Ascending aorta (tissue), 2 donors: ENCODE data around the gene MAPK8IP3. TPM values are rescaled to one million over a fixed set of nuclear protein-coding genes. Genes with fewer than 3 reads are reported as not detected.

ENCODE experiments used
- DNase-seq, 2 donors: peaks; one replicate each; pipeline ENCODE4 v3.0.0-alpha.2; 2019; ENCODE audit warnings: low spot score in 2 of 2
- H3K27ac ChIP-seq, 2 donors: fragments of 200-600 bp; sonication (generic); one replicate each; pipeline ENCODE4 v1.5.1; 2016 to 2017; ENCODE audit warnings: mild to moderate bottlenecking in 1 of 2
- H3K27me3 ChIP-seq: fragments of 200-600 bp; sonication (generic); one replicate; pipeline ENCODE4 v1.5.1; 2017
- H3K36me3 ChIP-seq, 2 donors: fragments of 200-600 bp; sonication (generic); one replicate each; pipeline ENCODE4 v1.5.1; 2016
- H3K4me1 ChIP-seq, 2 donors: fragments of 200-600 bp; sonication (generic); one replicate each; pipeline ENCODE4 v1.5.1; 2016 to 2017; ENCODE audit warnings: mild to moderate bottlenecking in 1 of 2
- H3K4me3 ChIP-seq, 2 donors: fragments of 200-600 bp; sonication (generic); one replicate each; pipeline ENCODE4 v1.5.1; 2016 to 2017; ENCODE audit warnings: mild to moderate bottlenecking in 1 of 2
- H3K9me3 ChIP-seq, 2 donors: fragments of 200-600 bp; sonication (generic); one replicate each; pipeline ENCODE4 v1.5.1; 2016
- CTCF ChIP-seq, 3 experiments: fragments of 200-600 bp in 2 of 3; fragments of 450-650 bp in 1 of 3; sonication (generic) in 2 of 3; IDR thresholded peaks; one replicate each; pipeline ENCODE4 v1.5.1; 2016 to 2019; ENCODE audit warnings: antibody characterized with exemption in 3 of 3, mild to moderate bottlenecking in 1 of 3, moderate library complexity in 1 of 3
- intact Hi-C: fragments of 100-400 bp; cut with DNase I; formaldehyde crosslinking; loops from one replicate; pipeline ENCODE4 v1.15.1; 2023
- total RNA-seq: library from RNA; depleted of rRNA; stranded (reverse); fragments of >200 nt; gene quantifications from one replicate; pipeline ENCODE4 v1.1.0, GENCODE V29; 2016

MAPK8IP3 gene
- total RNA-seq, 1 donor from 2014 or later, result 57.4 TPM

GRCh38 chr16:1744338-1744840, 38.4 kb downstream of the MAPK8IP3 start:
- no peaks in the 10 kb centered on the region for H3K9me3 ChIP-seq
- H3K27me3 ChIP-seq, result no peaks in the 10 kb centered on the region
- no peak for TF ChIP-seq CTCF (IDR thresholded peaks at IDR 0.05)
- no peak overlapping the region for H3K27ac ChIP-seq
- no peaks in the 10 kb centered on the region for H3K4me1 ChIP-seq
- DNase-seq, result no peak
- no peak overlapping the region for H3K4me3 ChIP-seq
- intact Hi-C loops, result no loop called here
- H3K36me3 ChIP-seq, result peaks cover 61 to 69% of the 10 kb centered on the region in 2 donors

GRCh38 chr16:1745181-1745899, 39.3 kb downstream of the MAPK8IP3 start:
- intact Hi-C loops, result no loop called here
- Histone ChIP-seq H3K4me3 (no peak overlapping the region), H3K27me3 (no peaks in the 10 kb centered on the region), H3K27ac (no peak overlapping the region), H3K9me3 (no peaks in the 10 kb centered on the region), H3K36me3 (peaks cover 66 to 78% of the 10 kb centered on the region in 2 donors), H3K4me1 (no peaks in the 10 kb centered on the region)
- DNase-seq, result no peak
- no peak for TF ChIP-seq CTCF (IDR thresholded peaks at IDR 0.05)

- TF ChIP-seq CTCF (IDR thresholded peaks at IDR 0.05), result no peak
- H3K4me1 ChIP-seq, result no peaks in the 10 kb centered on the region
- no peaks in the 10 kb centered on the region for H3K27me3 ChIP-seq
- DNase-seq, result no peak
- intact Hi-C loops, result no loop called here
- H3K9me3 ChIP-seq, result no peaks in the 10 kb centered on the region
- no peak overlapping the region for H3K4me3 ChIP-seq
- peaks cover 68 to 79% of the 10 kb centered on the region in 2 donors for H3K36me3 ChIP-seq
- H3K27ac ChIP-seq, result no peak overlapping the region
Measured at GRCh38 chr16:1745900-1746692, 40.1 kb downstream of the MAPK8IP3 start.

GRCh38 chr16:1746693-1747195, 40.7 kb downstream of the MAPK8IP3 start:
- H3K36me3 ChIP-seq, result peaks cover 74 to 80% of the 10 kb centered on the region in 2 donors
- no peaks in the 10 kb centered on the region for H3K27me3 ChIP-seq
- no peak overlapping the region for H3K27ac ChIP-seq
- intact Hi-C loops, result no loop called here
- H3K9me3 ChIP-seq, result no peaks in the 10 kb centered on the region
- no peak for TF ChIP-seq CTCF (IDR thresholded peaks at IDR 0.05)
- DNase-seq, result no peak
- H3K4me1 ChIP-seq, result no peaks in the 10 kb centered on the region
- no peak overlapping the region for H3K4me3 ChIP-seq

GRCh38 chr16:1747934-1748333, 41.9 kb downstream of the MAPK8IP3 start:
- Histone ChIP-seq H3K27me3 (no peaks in the 10 kb centered on the region), H3K27ac (no peak overlapping the region), H3K9me3 (no peaks in the 10 kb centered on the region), H3K4me1 (no peaks in the 10 kb centered on the region), H3K4me3 (no peak overlapping the region), H3K36me3 (peaks cover 81 to 92% of the 10 kb centered on the region in 2 donors)
- intact Hi-C loops, result no loop called here
- TF ChIP-seq CTCF (IDR thresholded peaks at IDR 0.05), result no peak
- no peak for DNase-seq
